GM18858 (cell line): Measurements from ENCODE around the gene NANOS1.
"Not testable (repeated sequence)": the region's sequence is repeated elsewhere in the genome, so short reads cannot be mapped to it uniquely, and the experiment has no call there.

Experiments used
- ATAC-seq: cut with Tn5 transposase; IDR thresholded peaks from one replicate; pipeline ENCODE4 v1.9.1; 2021; ENCODE audit not compliant: unreplicated experiment

NANOS1 gene

DNA sequence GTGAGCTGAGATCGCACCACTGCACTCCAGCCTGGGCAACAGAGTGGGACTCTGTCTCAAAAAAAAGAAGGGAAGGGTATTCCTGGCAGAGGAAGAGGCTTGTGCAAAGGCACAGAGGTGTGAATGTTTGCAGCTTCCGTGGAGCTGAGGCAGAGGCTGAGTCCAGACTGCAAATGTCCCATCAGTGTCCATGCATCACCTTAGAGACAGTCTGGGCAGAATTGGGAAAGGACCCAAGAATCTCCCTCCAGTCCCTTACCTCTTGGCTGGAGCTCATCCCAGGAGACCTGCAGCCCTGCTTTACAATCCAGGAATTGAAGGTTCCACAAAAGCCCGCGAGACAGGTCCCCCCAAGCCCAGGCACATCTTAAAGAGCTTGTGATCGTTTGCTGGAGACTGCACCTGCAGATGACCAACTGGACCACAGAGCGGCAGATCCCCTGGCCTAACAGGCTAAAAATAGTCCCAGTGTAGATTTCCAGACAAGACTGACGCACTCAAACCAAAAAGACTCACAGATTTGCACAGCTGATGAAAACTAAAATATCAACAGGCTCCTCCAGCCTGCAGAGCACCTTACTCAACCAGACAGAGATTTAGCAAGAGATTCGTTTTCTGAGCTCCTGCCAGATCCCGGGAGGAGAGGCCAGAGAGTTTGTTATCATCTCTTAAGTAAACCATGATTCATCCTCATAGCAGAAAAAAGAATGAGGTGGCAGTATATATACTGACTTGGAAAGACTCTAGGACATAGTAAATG, 22.9 kb upstream of the NANOS1 start:
- no peak for ATAC-seq

DNA sequence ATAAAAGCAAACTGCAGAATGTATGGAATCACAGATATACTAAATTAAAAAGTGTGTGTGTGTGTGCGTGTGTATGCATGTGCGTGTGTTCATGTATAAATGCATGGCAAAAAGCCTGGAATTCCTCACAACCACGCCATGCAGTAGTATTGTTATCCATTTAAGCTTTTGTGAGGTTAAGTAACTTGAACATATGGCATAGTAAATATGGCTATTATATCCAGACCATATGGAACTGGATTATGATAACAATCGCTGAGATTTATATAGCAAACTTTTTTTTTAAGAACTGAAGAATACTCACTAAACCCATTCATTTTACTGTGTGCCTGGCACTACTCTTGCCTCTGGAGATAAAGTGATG, 22.3 kb upstream of the NANOS1 start:
- no peak for ATAC-seq

DNA sequence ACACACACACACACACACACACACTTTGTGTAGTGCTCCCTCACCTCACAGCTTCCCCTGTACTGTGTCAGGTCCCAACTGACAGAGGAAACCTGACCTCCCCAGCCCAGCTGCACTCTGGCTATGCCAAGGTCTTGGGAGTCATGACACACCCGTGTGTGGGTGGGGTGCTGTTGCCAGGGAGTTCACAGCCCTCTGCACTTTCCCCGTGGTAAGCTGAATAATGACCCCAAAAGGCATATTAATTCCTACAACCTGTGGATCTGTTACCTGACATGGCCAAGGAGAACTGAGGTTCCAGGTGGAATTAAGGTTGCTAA, 8.9 kb upstream of the NANOS1 start:
- ATAC-seq = no peak

DNA sequence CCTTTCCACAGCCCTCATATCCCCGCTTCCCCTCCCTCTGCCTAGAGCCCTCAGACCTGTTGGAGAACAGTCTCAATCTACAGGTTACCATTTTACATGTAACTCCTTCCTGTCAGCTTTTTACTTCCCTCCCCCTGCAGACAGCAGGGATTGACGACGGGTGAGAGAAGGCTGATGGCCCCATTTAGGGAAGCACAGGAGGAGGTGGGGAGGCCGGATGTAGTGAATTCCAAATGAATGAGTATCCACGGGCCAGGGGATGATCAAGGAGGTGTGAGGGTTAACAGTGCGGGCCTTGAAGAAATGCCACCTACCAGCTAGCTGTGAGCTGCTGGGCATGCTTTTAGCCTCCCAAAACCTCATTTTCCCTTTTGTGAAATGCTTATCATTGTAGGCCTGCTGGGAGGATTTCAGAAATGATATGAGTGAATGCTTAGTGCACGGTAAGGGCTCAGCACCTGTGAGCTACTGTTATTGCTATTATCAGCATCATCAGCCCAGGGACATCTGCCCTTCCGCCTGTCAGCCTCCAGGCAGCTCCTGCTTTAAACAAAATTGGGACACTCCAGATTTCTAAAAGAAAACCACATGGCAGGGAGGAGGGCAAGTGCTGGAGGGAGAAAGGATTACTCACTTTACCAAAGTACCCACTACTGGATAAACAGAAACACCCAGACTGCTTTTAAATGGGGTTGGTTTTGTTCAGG, 6.5 kb upstream of the NANOS1 start:
- ATAC-seq = no peak

DNA sequence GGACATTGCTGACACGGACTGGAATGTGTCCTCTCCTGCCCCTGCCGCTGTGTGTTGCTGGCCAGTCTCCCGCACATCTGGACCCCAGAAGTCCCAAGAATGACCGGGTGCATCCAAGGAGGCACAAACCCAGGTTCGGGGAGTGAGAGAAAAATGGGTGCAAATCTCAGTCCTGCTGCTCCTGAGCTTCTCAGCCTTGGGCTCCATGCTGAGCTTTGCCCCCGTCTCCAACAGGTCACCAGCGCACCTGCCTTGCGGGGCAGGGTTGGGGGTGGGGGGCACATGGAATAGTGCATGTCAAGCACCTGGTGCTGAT, 6.0 kb upstream of the NANOS1 start:
- ATAC-seq = no peak

DNA sequence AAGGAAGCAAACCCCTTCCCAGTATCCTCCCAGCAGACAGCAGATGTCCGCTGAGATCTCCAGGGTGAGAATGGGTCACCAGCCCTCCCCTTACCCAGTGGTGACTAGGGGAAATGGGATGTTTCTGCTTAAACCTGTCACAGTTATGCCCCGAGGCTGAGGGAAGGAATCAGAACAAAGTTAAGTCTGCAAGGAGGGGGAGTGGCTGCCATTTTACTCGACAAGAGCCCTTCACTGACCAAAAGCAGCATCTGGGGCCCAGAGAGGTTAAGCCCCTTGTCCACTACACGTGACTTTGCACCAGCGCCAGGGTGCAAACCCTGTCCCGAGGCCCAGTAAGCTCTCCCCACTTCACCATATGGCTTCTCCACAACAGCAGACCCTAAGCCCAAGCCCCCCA, 4.6 kb upstream of the NANOS1 start:
- no peak for ATAC-seq

DNA sequence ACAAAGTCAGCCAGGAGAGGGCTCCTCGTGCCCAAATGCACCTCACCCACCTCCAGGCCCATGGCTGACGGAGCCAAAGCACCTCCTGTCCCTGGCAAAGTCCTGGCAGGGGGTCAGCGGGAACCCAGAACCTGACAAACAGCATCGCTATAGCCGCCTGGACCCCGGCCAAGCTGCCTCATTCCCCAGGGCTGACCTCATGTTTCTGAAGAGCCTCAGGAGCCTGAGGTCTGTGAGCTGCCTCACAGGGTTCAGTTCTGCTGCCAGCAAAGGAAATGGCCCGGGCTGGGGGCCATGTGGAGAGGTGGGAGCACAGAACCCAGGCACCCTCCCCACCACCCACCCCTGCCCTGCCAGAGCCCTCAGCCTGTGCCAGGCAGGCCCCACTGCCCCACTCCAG, 4.2 kb upstream of the NANOS1 start:
- no peak for ATAC-seq

DNA sequence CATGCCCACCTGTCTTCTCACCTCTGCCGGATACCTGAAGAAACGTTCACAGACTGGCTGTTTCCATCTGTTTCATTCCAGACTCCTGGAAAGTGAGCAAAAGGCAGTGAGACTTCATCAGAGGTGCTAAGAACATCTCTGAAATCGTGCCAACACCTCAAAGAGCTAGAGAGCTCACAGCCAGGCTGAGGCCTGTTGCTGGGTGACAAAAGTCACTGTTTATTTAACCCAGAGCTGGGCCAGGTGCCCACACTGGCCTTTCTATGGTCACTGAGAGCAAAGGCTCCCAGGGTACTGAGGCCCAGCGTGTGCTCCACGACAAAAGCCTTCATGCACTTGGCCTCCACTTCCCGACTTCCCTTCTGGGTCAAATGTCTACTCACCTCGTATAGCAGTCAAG, 3.7 kb upstream of the NANOS1 start:
- ATAC-seq = no peak

DNA sequence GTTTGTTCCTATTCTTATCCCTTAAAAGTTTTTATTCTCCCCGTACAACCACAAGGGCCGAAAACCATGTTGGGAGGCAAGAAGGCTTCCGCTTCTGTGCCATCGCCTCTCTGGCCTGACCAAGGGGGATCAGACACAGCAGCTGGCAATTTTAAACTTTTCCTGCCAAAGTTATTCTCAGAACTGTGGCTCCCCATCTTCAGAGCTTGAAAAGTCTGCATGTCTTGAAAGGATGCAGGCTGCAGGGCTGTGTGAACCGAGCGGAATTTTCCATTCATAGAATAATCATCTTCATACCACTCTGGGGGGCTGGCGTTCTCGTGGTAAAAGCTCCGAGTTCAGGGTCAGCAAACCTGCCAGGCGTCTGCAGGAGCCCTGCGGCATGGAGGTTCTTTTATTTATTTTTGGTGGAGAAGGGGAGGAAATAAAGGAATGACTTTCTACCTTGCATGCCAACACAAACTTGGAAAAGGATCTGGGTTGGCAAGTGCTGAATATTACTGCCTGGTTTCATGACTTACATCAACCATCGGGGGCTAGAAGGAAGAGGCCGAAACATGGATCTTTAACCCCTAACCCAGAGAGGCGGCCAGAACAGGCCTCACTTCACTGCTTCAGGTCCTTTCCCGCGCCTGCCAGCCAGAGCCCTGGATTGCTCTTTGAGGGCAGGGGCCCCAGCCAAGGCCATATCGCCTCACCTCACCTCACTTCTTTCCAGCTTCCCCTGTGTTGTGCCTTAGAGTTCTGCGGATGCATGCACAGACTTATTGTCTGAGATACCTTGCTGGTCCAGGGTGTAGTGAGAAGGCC, 3.0 kb upstream of the NANOS1 start:
- ATAC-seq = no peak

DNA sequence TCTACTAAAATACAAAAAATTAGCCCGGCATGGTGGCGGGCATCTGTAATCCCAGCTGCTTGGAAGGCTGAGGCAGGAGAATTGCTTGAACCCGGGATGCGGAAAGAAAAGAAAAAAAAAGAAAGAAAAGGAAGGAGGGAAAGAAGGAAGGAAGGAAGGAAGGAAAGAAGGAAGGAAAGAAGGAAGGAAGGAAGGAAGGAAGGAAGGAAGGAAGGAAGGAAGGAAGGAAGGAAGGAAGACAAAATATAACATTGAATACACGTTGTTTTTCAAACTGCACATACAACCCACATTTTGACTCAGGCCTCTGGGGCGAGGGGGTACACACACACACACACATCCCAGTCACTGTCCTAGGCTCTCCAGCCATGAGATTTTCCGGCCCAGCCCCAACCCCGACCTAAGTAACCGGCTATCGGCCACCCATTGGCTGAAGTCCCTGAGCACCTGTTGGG, 1.0 kb upstream of the NANOS1 start:
- ATAC-seq = not testable (repeated sequence)

DNA sequence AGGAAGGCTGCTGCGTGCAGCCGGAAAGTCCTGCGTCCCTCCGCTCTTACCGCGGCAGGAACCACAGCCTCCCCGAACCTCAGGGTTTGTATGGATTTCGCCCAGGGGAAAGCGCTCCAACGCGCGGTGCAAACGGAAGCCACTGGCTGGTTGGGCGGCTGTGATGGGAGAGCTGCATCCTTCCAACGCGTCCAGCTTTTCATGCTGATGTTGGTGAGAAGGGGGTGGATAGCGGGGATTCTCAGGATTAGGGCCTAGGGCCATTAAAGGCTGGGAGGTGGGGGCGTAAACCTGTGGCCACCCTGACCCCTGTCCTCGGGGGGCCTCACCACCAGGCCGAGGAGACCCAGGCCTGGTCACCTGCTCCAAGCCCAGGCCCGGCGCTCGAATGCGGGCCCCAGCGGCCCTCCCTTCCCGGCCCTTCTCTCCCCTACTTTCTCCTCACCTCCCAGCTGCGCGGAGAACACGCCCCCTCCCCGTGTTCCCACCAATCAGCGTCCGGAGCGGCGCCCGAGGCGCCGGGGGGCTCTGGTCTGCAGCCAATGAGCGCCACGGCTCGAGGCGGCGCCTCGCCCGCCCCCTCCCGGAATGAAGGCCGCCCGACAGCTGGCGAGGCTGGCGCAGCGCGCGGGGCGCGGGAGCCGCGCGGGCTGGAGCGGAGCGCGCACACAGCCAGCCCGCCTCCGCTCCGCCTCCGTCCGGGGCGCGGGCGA, 458 bp upstream of the NANOS1 start:
- peak; percentile 50 for ATAC-seq

DNA sequence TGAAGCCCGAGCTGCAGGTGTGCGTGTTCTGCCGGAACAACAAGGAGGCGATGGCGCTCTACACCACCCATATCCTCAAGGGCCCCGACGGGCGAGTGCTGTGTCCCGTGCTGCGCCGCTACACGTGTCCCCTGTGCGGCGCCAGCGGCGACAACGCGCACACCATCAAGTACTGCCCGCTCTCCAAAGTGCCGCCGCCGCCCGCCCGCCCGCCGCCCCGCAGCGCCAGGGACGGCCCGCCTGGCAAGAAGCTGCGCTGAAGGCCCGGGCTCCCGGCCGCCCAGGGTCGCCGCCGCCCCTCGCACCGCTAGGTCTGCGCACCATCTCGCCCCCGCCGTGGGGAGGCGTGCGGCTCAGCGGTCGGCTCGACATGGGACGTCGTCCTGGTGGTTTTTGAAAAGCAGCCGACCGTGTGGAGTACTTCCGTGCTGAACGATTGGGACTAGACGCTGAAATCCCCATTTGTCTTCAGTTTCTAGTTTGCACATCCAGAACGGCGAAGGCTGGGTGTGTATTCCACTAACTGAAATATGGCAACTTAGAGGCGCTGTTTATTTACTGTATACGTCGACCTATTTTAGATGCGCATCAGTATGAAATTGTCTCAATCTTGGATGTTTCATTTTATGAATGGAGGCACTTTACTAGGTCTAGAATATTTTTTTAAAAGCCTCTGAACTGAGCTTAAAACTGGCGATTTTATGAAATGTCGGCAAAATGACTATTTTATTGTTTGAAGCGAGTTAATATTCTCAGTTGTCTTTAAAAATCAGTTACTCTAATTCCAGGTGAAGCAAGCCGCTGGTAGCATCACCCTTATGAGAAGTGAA, 1.1 kb downstream of the NANOS1 start:
- peak; percentile 36 for ATAC-seq

DNA sequence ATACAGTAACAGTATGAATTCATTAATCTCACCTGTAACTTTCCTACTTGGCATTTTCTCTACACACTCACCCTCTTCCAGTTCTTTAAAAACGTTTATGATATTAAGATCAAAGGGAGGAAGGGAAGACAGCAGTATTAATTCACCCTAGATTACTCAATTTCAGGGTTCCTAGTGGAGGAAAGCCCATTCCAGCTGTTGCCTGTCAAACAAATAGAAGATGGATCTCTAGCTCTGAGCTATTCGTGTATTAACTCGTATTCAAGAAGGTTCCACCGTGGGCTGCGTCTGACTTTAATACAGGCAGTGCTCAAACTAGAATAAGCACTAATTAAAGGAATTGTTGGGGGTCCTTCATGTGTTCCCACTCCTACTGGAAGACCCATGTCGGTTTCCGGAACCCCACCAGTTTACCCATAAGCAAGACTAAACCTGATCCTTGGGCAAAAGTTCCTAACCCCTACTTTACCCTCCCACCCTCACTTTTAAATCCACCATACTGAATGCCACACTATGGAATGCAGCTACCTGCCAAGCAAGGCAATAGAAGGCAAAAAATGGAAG, 2.1 kb downstream of the NANOS1 start:
- no peak for ATAC-seq

DNA sequence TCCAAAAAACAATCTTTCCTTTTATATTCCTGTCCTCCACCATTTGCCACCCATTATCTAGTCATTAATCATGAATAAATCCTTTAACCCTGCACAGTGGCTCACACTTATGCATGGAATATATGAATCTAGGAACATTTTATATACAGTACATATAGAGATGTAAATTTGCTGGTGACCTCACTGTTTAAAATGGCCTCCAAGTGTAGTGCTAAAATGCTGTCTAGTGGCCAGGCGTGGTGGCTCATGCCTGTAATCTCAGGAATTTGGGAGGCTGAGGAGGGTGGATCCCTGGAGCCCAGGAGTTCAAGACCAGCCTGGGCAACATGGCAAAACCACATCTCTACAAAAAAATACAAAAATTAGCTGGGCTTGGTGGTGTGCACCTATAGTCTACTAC, 9.6 kb downstream of the NANOS1 start:
- no peak for ATAC-seq

DNA sequence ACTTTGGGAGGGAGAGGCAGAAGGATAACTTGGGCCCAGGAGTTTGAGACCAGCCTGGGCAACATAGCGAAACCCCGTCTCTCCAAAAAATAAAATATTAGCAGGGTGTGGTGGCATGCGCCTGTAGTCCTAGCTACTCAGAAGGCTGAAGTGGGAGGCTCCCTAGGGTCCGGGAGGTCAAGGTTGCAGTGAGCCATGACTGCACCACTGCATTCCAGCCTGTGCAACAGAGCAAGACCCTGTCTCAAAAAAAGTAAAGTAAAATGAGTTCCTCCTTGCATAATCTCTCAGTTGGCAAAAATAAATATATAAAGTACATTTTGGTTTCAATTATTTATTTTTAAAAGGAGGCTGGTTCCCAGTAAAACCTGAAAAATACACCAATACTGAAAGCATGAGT, 11.8 kb downstream of the NANOS1 start:
- ATAC-seq = no peak

DNA sequence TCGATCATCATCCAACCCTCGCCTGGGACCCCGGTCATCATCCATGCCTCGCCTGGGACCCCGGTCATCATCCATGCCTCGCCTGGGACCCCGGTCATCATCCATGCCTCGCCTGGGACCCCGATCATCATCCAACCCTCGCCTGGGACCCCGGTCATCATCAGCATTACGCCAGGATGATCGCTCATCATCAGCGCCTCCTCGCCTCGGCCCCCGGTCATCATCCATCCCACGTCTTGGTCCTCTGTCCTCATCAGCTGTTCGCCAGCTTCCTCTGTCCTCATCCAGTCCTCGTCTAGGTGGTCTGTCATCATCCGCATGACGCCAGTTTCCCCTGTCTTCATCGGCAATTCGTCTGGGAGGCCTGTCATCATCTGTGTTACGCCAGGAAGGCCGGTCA, 12.7 kb downstream of the NANOS1 start:
- ATAC-seq = no peak

DNA sequence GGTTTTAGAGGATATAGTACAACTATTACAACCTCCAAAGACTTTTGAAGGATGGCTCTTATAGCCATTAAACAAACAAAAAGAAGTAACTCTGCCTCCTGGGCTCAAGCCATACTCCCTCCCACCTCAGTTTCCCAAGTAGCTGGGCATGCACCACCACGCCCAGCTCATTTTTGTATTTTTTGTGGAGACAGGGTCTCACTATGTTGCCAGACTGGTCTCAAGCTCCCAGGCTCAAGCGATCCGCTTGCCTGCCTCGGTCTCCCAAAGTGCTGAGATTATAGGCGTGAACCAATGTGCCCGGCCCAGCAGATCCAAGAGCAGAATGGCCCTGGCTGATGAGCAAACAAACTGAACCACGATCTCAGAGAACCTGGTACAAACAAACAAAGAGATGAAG, 16.0 kb downstream of the NANOS1 start:
- no peak for ATAC-seq

DNA sequence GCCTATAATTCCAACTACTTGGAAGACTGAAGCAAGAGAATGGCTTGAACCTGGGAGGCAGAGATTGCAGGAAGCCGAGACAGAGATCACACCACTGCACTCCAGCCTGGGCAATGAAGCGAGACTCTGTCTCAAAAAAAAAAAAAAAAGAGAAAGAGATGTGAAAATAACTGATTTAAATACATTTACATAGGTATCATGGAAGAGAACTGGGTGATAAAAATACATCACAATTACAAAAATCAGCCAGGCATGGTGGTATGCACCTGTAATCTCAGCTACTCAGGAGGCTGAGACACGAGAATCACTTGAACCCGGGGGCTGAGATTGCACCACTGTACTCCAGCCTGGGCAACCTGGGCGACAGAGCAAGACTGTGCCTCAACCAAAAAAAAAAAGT, 19.8 kb downstream of the NANOS1 start:
- no peak for ATAC-seq

DNA sequence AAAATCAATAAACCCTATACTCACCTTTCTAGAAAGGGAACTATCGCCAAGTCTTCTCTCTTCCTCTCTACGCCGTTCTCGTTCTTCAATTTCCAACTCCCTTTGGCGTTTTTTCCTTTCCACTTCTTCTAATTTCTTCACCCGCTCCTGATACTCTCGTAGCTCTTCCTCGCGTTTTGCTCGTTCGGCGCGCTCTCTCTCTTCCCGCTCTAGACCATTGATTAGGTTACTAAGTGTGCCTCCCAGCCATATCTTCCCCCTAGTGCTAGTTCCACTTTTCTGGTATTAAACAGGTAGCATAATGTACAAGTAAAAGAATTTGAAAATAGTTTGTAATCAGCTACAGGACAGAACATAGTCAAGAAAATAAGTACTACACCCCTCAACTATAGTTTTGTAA, 20.3 kb downstream of the NANOS1 start:
- no peak for ATAC-seq

DNA sequence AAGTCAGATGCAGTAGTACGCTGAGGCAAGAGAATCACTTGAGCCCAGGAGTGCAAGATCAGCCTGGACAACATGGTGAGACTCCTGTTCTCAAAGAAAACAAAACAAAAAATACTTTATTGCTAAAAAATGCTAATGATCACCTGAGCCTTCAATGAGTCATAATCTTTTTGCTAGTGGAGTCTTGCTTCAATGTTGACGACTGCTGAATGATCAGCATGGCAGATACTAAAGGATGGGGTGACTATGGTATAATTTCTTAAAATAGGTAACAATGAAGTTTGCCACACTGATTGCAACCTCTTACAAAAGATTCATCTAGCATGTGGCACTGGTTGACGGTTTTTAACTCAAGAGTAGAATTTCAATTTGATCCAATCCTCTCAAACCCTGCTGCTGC, 22.3 kb downstream of the NANOS1 start:
- ATAC-seq = no peak
